ENCODE measurements around the gene LAMB4. TPM values are rescaled to one million over a fixed set of nuclear protein-coding genes. Genes with fewer than 3 reads are reported as not detected.
A peak's percentile ranks its signal among the peaks of the same experiment; 100 is the strongest.

The LAMB4 gene
- total RNA-seq, 2 donors from 2014 or later, result not detected

- Mint-ChIP-seq H3K9me3 (peaks cover 2% of the 10 kb centered on the region in 2 donors), H3K27ac (no peak overlapping the region), H3K4me1 (ENCODE audit: low read depth) (peaks cover 26% of the 10 kb centered on the region), H3K4me3 (peak overlapping the region; percentile 29 to 89), H3K27me3 (ENCODE audit: low read depth) (peaks cover 78% of the 10 kb centered on the region), H3K36me3 (ENCODE audit: insufficient read depth in 2 of 2) (peaks cover 2 to 4% of the 10 kb centered on the region in 2 donors)
- ATAC-seq (replicated peaks in 1 of 2) (no peak), DNase-seq (no peak)
Observed at GRCh38 chr7:108003599-108003935, 126.6 kb downstream of the LAMB4 start.

- peaks cover 2 to 4% of the 10 kb centered on the region in 2 donors for H3K36me3 Mint-ChIP-seq (ENCODE audit: insufficient read depth in 2 of 2)
- H3K9me3 Mint-ChIP-seq, result peaks cover 2% of the 10 kb centered on the region in 2 donors
- H3K4me1 Mint-ChIP-seq (ENCODE audit: low read depth), result peaks cover 26% of the 10 kb centered on the region
- DNase-seq, result peak; percentile 13 to 23
- peak; percentile 40 to 55 for ATAC-seq (replicated peaks in 1 of 2)
- H3K27me3 Mint-ChIP-seq (ENCODE audit: low read depth), result peaks cover 74% of the 10 kb centered on the region
- H3K4me3 Mint-ChIP-seq, result peak within 1 kb of the TSS; percentile 84 to 89
- H3K27ac Mint-ChIP-seq, result no peak within 1 kb of the TSS
Observed at GRCh38 chr7:108002726-108003598, 127.2 kb downstream of the LAMB4 start, which contains the start of gene LAMB1. LAMB1 (minus strand) TSS chr7:108003161; CDS start chr7:108002885, 276 bp downstream.

GRCh38 chr7:108001764-108002725 is 128.1 kb downstream of the LAMB4 start:
- Mint-ChIP-seq H3K4me1 (ENCODE audit: low read depth) (peaks cover 26% of the 10 kb centered on the region), H3K27ac (no peak overlapping the region), H3K4me3 (peak overlapping the region; percentile 84 to 89), H3K36me3 (ENCODE audit: insufficient read depth in 2 of 2) (peaks cover 2 to 4% of the 10 kb centered on the region in 2 donors), H3K9me3 (peaks cover 2% of the 10 kb centered on the region in 2 donors), H3K27me3 (ENCODE audit: low read depth) (peaks cover 67% of the 10 kb centered on the region)
- peak; percentile 20 to 41 for ATAC-seq (replicated peaks in 1 of 2)
- peak in 1 of 2 donors; percentile 6 for DNase-seq

- H3K4me1 Mint-ChIP-seq (ENCODE audit: low read depth), result peaks cover 26% of the 10 kb centered on the region
- H3K9me3 Mint-ChIP-seq, result peaks cover 2% of the 10 kb centered on the region in 2 donors
- no peak for DNase-seq
- H3K36me3 Mint-ChIP-seq (ENCODE audit: insufficient read depth in 2 of 2), result peaks cover 2 to 4% of the 10 kb centered on the region in 2 donors
- H3K27me3 Mint-ChIP-seq (ENCODE audit: low read depth), result peaks cover 67% of the 10 kb centered on the region
- no peak for ATAC-seq (replicated peaks in 1 of 2)
- no peak overlapping the region for H3K27ac Mint-ChIP-seq
- peak overlapping the region; percentile 84 to 89 for H3K4me3 Mint-ChIP-seq
Observed at GRCh38 chr7:108000875-108001763, 129.0 kb downstream of the LAMB4 start.

- no peak for DNase-seq
- Mint-ChIP-seq H3K4me1 (ENCODE audit: low read depth) (peaks cover 26% of the 10 kb centered on the region), H3K9me3 (peaks cover 2% of the 10 kb centered on the region in 2 donors), H3K27ac (no peak overlapping the region), H3K27me3 (ENCODE audit: low read depth) (peaks cover 68% of the 10 kb centered on the region), H3K4me3 (no peak overlapping the region), H3K36me3 (ENCODE audit: insufficient read depth in 2 of 2) (peaks cover 2 to 4% of the 10 kb centered on the region in 2 donors)
- no peak for ATAC-seq (replicated peaks in 1 of 2)
Observed at GRCh38 chr7:107999779-108000560, 130.2 kb downstream of the LAMB4 start.

- peaks cover 67% of the 10 kb centered on the region for H3K27me3 Mint-ChIP-seq (ENCODE audit: low read depth)
- H3K4me3 Mint-ChIP-seq, result no peak overlapping the region
- H3K9me3 Mint-ChIP-seq, result peaks cover 2% of the 10 kb centered on the region in 2 donors
- no peak for ATAC-seq (replicated peaks in 1 of 2)
- no peak overlapping the region for H3K27ac Mint-ChIP-seq
- DNase-seq, result no peak
- H3K4me1 Mint-ChIP-seq (ENCODE audit: low read depth), result peaks cover 21% of the 10 kb centered on the region
- H3K36me3 Mint-ChIP-seq (ENCODE audit: insufficient read depth in 2 of 2), result peaks cover 2 to 4% of the 10 kb centered on the region in 2 donors
Observed at GRCh38 chr7:107998660-107999480, 131.3 kb downstream of the LAMB4 start.

GRCh38 chr7:107998150-107998549 is 132.0 kb downstream of the LAMB4 start:
- peaks cover 2% of the 10 kb centered on the region in 2 donors for H3K9me3 Mint-ChIP-seq
- peaks cover 17% of the 10 kb centered on the region for H3K4me1 Mint-ChIP-seq (ENCODE audit: low read depth)
- peaks cover 2 to 4% of the 10 kb centered on the region in 2 donors for H3K36me3 Mint-ChIP-seq (ENCODE audit: insufficient read depth in 2 of 2)
- peaks cover 71% of the 10 kb centered on the region for H3K27me3 Mint-ChIP-seq (ENCODE audit: low read depth)
- H3K27ac Mint-ChIP-seq, result no peak overlapping the region
- no peak for ATAC-seq (replicated peaks in 1 of 2)
- no peak overlapping the region for H3K4me3 Mint-ChIP-seq
- no peak for DNase-seq

- DNase-seq (no peak), ATAC-seq (replicated peaks in 1 of 2) (no peak)
- Mint-ChIP-seq H3K4me3 (no peak overlapping the region), H3K27me3 (ENCODE audit: low read depth) (peaks cover 66% of the 10 kb centered on the region), H3K4me1 (ENCODE audit: low read depth) (peaks cover 4% of the 10 kb centered on the region), H3K36me3 (ENCODE audit: insufficient read depth in 2 of 2) (peaks cover 2% of the 10 kb centered on the region in 2 donors), H3K9me3 (peaks cover 2% of the 10 kb centered on the region in 2 donors), H3K27ac (no peak overlapping the region)
Observed at GRCh38 chr7:107996072-107996882, 133.9 kb downstream of the LAMB4 start.

- Mint-ChIP-seq H3K4me3 (no peak overlapping the region), H3K36me3 (ENCODE audit: insufficient read depth in 2 of 2) (peaks cover 2% of the 10 kb centered on the region in 2 donors), H3K27ac (no peak overlapping the region), H3K27me3 (ENCODE audit: low read depth) (peaks cover 58% of the 10 kb centered on the region), H3K4me1 (ENCODE audit: low read depth) (no peaks in the 10 kb centered on the region), H3K9me3 (peaks cover 2% of the 10 kb centered on the region in 2 donors)
- ATAC-seq (replicated peaks in 1 of 2), result no peak
- no peak for DNase-seq
Observed at GRCh38 chr7:107995184-107996071, 134.7 kb downstream of the LAMB4 start.
